ENCODE measurements around the gene ERMARD.
"Not testable (repeated sequence)": the region's sequence is repeated elsewhere in the genome, so short reads cannot be mapped to it uniquely, and the experiment has no call there.

ERMARD gene

DNA sequence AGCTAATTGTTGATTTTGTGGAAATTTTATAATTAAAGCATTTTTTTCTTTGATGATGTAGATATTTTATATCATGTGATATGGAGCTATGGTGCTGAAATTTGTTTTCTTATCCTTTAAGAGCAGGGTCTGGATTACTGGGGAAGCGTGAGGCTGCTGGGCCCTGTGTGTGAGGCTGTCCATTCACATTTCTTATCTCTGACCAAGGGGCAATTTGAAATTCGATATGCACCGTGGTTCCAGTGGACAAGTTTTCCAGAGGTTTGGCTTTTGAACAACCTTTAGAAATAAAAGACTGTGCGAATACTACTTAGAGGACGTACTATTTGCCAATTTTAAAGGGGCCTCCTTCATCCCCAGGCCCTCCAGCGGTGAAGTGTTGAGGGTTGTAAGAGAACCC, 3.7 kb downstream of the ERMARD start:
- ChIA-PET POLR2A (no interaction called here), CTCF (no interaction called here)
- no peak for TF ChIP-seq L3MBTL2 (conservative IDR thresholded peaks at IDR 0.05)
- TF ChIP-seq BHLHE40 (IDR thresholded peaks at IDR 0.05; ENCODE audit: borderline replicate concordance) = no peak
- TF ChIP-seq ZNF384 (IDR thresholded peaks at IDR 0.05) = no peak
- no peak for TF ChIP-seq FOXM1 (IDR thresholded peaks at IDR 0.05; ENCODE audit: borderline replicate concordance)
- TF ChIP-seq NFRKB (IDR thresholded peaks at IDR 0.05) = no peak
- no peak for TF ChIP-seq ARNT (IDR thresholded peaks at IDR 0.05)
- TF ChIP-seq LEF1 (IDR thresholded peaks at IDR 0.05; ENCODE audit: borderline replicate concordance) = no peak
- no peak for TF ChIP-seq FOXA1 (IDR thresholded peaks at IDR 0.05)
- TF ChIP-seq, protein P1, sequence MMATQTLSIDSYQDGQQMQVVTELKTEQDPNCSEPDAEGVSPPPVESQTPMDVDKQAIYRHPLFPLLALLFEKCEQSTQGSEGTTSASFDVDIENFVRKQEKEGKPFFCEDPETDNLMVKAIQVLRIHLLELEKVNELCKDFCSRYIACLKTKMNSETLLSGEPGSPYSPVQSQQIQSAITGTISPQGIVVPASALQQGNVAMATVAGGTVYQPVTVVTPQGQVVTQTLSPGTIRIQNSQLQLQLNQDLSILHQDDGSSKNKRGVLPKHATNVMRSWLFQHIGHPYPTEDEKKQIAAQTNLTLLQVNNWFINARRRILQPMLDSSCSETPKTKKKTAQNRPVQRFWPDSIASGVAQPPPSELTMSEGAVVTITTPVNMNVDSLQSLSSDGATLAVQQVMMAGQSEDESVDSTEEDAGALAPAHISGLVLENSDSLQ (IDR thresholded peaks at IDR 0.05) = no peak
- no peak for TF ChIP-seq HDGF (IDR thresholded peaks at IDR 0.05; ENCODE audit: borderline replicate concordance)
- TF ChIP-seq TARDBP (IDR thresholded peaks at IDR 0.05) = no peak
- TF ChIP-seq FOXK2 (IDR thresholded peaks at IDR 0.05) = no peak
- no peak for TF ChIP-seq ELF4 (IDR thresholded peaks at IDR 0.05)
- no peak for TF ChIP-seq SUZ12 (IDR thresholded peaks at IDR 0.05)
- TF ChIP-seq CTBP1 (IDR thresholded peaks at IDR 0.05; ENCODE audit: borderline replicate concordance) = no peak
- TF ChIP-seq SP1 (IDR thresholded peaks at IDR 0.05) = no peak
- DNase-seq (ENCODE audit: extremely low spot score) = no peak

DNA sequence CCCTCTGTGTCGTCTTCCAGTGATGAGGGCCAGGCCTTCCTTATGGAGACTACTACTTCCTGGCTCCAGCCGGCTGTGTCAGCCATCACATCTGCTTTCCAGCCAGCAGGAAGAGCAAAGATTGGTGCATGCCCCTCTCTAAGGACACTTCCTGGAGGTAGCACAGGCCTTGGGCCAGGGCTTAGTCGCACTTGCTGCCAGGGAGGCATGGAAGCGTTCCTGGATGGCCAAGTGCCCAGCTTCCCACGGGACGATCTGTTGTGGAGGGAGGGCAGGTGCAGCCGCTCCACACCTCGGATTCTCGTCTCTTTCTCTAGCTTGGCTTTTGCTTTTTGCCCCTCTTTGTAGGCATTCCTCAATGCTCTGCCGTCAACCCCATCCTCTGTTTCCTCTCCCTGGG, 11.9 kb downstream of the ERMARD start:
- DNase-seq (ENCODE audit: extremely low spot score) = no peak
- ChIA-PET POLR2A (interaction anchor here (1.6 kb wide), 1 partner anchor 12 kb away, joined by 4 read pairs; the partner anchor contains the start of genes DYNLT2 and ERMARD), CTCF (no interaction called here)
- TF ChIP-seq ARNT (IDR thresholded peaks at IDR 0.05) (no peak), FOXK2 (IDR thresholded peaks at IDR 0.05) (no peak), CTBP1 (IDR thresholded peaks at IDR 0.05; ENCODE audit: borderline replicate concordance) (no peak), NFRKB (IDR thresholded peaks at IDR 0.05) (no peak), FOXM1 (IDR thresholded peaks at IDR 0.05; ENCODE audit: borderline replicate concordance) (no peak), ELF4 (IDR thresholded peaks at IDR 0.05) (no peak), LEF1 (IDR thresholded peaks at IDR 0.05; ENCODE audit: borderline replicate concordance) (no peak), ZNF384 (IDR thresholded peaks at IDR 0.05) (no peak), SUZ12 (IDR thresholded peaks at IDR 0.05) (no peak), L3MBTL2 (conservative IDR thresholded peaks at IDR 0.05) (no peak), TARDBP (IDR thresholded peaks at IDR 0.05) (no peak), HDGF (IDR thresholded peaks at IDR 0.05; ENCODE audit: borderline replicate concordance) (no peak), SP1 (IDR thresholded peaks at IDR 0.05) (no peak), BHLHE40 (IDR thresholded peaks at IDR 0.05; ENCODE audit: borderline replicate concordance) (no peak)
- TF ChIP-seq, protein P1 (IDR thresholded peaks at IDR 0.05) = no peak

DNA sequence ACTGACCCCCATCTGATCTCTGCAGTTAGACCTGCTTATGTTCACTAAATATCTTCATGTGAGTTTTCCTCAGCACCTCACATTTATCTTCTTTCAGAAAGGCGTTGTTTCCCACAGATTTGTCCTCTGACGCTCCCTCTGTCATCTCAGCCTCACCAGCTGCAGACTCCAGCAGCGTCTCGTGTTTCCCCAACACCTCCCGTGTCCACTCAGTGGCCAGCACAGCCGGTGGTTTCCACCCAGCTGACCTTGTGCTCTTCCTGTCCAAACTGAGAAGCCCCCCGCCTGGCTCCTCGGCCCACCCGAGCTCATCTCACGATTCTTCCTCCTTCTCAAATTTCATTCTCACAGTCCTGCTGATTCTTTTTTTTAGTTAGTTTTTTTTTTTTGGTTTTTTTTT, 12.5 kb downstream of the ERMARD start:
- TF ChIP-seq ARNT (IDR thresholded peaks at IDR 0.05) = no peak
- TF ChIP-seq, protein P1 (IDR thresholded peaks at IDR 0.05) = no peak
- TF ChIP-seq SP1 (IDR thresholded peaks at IDR 0.05) = no peak
- no peak for TF ChIP-seq CTBP1 (IDR thresholded peaks at IDR 0.05; ENCODE audit: borderline replicate concordance)
- no peak for TF ChIP-seq LEF1 (IDR thresholded peaks at IDR 0.05; ENCODE audit: borderline replicate concordance)
- no peak for TF ChIP-seq NFRKB (IDR thresholded peaks at IDR 0.05)
- TF ChIP-seq FOXK2 (IDR thresholded peaks at IDR 0.05) = no peak
- no peak for TF ChIP-seq FOXA1 (IDR thresholded peaks at IDR 0.05)
- TF ChIP-seq ZNF384 (IDR thresholded peaks at IDR 0.05) = no peak
- no peak for TF ChIP-seq TARDBP (IDR thresholded peaks at IDR 0.05)
- TF ChIP-seq ELF4 (IDR thresholded peaks at IDR 0.05) = no peak
- TF ChIP-seq BHLHE40 (IDR thresholded peaks at IDR 0.05; ENCODE audit: borderline replicate concordance) = no peak
- TF ChIP-seq L3MBTL2 (conservative IDR thresholded peaks at IDR 0.05) = no peak
- TF ChIP-seq SUZ12 (IDR thresholded peaks at IDR 0.05) = no peak
- no peak for TF ChIP-seq HDGF (IDR thresholded peaks at IDR 0.05; ENCODE audit: borderline replicate concordance)
- no peak for TF ChIP-seq FOXM1 (IDR thresholded peaks at IDR 0.05; ENCODE audit: borderline replicate concordance)
- POLR2A ChIA-PET = interaction anchor here (1.6 kb wide), 1 partner anchor 12 kb away, joined by 4 read pairs; the partner anchor contains the start of genes DYNLT2 and ERMARD
- CTCF ChIA-PET = interaction anchor here (0.6 kb wide), 2 partner anchors 699 to 812 kb away, joined by 3 to 5 read pairs; no protein-coding TSS in a partner anchor
- DNase-seq (ENCODE audit: extremely low spot score) = no peak

DNA sequence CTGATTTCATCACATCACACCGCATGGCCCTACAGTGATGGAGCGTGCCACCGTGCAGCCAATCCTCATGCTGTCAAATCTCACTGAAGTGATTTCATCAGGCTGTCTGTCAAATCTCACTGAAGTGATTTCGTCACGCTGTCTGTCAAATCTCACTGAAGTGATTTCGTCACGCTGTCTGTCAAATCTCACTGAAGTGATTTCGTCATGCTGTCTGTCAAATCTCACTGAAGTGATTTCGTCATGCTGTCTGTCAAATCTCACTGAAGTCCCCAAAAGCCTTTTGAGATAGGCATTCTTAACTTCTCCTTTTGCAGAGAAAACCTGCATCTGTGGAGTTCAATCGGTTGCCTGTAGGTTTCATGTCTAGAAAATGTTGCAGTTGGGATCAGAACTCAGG, 14.4 kb downstream of the ERMARD start:
- TF ChIP-seq, protein P1 (IDR thresholded peaks at IDR 0.05) = 0 out of 2 replicates have a peak, but pooled peaks have one; percentile 10
- CTCF ChIA-PET; DNase-seq (ENCODE audit: extremely low spot score): not testable (repeated sequence)
- POLR2A ChIA-PET = interaction anchor here (1.0 kb wide), 1 partner anchor 14 kb away, joined by 3 read pairs; the partner anchor contains the start of genes DYNLT2 and ERMARD

DNA sequence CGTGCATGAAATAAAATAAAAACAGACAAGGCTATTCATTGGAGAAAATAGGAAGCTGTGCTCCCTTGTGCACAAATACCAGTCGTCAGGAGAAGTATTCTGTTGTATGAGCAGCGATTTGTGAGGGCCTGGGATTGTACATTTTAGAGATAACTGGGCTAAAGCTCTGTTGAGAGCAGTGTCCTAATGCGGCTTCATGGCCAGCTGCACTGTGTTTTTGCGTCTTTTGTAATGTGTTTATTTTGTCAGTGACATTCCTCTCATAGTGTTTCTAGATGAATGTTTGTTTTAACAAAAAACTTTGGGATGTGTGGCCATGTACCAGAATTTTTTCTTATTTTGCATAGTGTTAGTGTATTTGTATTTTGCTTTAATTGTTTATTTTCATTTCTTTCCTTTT, 14.8 kb downstream of the ERMARD start:
- DNase-seq (ENCODE audit: extremely low spot score) = no peak
- CTCF ChIA-PET = no interaction called here
- POLR2A ChIA-PET = interaction anchor here (1.0 kb wide), 1 partner anchor 15 kb away, joined by 3 read pairs; the partner anchor contains the start of genes DYNLT2 and ERMARD
- TF ChIP-seq, protein P1 (IDR thresholded peaks at IDR 0.05) = no peak
- TF ChIP-seq NFRKB (IDR thresholded peaks at IDR 0.05) (no peak), FOXK2 (IDR thresholded peaks at IDR 0.05) (no peak), FOXM1 (IDR thresholded peaks at IDR 0.05; ENCODE audit: borderline replicate concordance) (no peak), LEF1 (IDR thresholded peaks at IDR 0.05; ENCODE audit: borderline replicate concordance) (no peak), SUZ12 (IDR thresholded peaks at IDR 0.05) (no peak), SP1 (IDR thresholded peaks at IDR 0.05) (no peak), FOXA1 (IDR thresholded peaks at IDR 0.05) (no peak), HDGF (IDR thresholded peaks at IDR 0.05; ENCODE audit: borderline replicate concordance) (no peak), ELF4 (IDR thresholded peaks at IDR 0.05) (no peak), TARDBP (IDR thresholded peaks at IDR 0.05) (no peak), ZNF384 (IDR thresholded peaks at IDR 0.05) (no peak)
